ENCODE data around the gene ADAMTS9. TPM values are rescaled to one million over a fixed set of nuclear protein-coding genes. Genes with fewer than 3 reads are reported as not detected.

The ADAMTS9 gene
- total RNA-seq, 1 donor = 0.54 TPM

GRCh38 chr3:64554096-64554920 lies 133.5 kb downstream of the ADAMTS9 start:
- no peak overlapping the region for H3K4me3 ChIP-seq (ENCODE audit: low read depth, low read length)
- TF ChIP-seq, protein P1, sequence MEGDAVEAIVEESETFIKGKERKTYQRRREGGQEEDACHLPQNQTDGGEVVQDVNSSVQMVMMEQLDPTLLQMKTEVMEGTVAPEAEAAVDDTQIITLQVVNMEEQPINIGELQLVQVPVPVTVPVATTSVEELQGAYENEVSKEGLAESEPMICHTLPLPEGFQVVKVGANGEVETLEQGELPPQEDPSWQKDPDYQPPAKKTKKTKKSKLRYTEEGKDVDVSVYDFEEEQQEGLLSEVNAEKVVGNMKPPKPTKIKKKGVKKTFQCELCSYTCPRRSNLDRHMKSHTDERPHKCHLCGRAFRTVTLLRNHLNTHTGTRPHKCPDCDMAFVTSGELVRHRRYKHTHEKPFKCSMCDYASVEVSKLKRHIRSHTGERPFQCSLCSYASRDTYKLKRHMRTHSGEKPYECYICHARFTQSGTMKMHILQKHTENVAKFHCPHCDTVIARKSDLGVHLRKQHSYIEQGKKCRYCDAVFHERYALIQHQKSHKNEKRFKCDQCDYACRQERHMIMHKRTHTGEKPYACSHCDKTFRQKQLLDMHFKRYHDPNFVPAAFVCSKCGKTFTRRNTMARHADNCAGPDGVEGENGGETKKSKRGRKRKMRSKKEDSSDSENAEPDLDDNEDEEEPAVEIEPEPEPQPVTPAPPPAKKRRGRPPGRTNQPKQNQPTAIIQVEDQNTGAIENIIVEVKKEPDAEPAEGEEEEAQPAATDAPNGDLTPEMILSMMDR (IDR thresholded peaks at IDR 0.05; ENCODE audit: insufficient read depth, low read length) = no peak
- DNase-seq (ENCODE audit: low read depth) = no peak

GRCh38 chr3:64552966-64553365 lies 134.8 kb downstream of the ADAMTS9 start:
- DNase-seq (ENCODE audit: low read depth) = no peak
- no peak overlapping the region for H3K4me3 ChIP-seq (ENCODE audit: low read depth, low read length)
- TF ChIP-seq, protein P1 (IDR thresholded peaks at IDR 0.05; ENCODE audit: insufficient read depth, low read length) = no peak

GRCh38 chr3:64552160-64552559 lies 135.6 kb downstream of the ADAMTS9 start:
- DNase-seq (ENCODE audit: low read depth) = no peak
- no peak overlapping the region for H3K4me3 ChIP-seq (ENCODE audit: low read depth, low read length)
- TF ChIP-seq, protein P1 (IDR thresholded peaks at IDR 0.05; ENCODE audit: insufficient read depth, low read length) = no peak

- no peak overlapping the region for H3K4me3 ChIP-seq (ENCODE audit: low read depth, low read length)
- no peak for DNase-seq (ENCODE audit: low read depth)
- TF ChIP-seq, protein P1 (IDR thresholded peaks at IDR 0.05; ENCODE audit: insufficient read depth, low read length) = no peak
Observed at GRCh38 chr3:64551697-64552096, 136.1 kb downstream of the ADAMTS9 start.

- H3K4me3 ChIP-seq (ENCODE audit: low read depth, low read length) = no peak overlapping the region
- TF ChIP-seq, protein P1 (IDR thresholded peaks at IDR 0.05; ENCODE audit: insufficient read depth, low read length) = no peak
- no peak for DNase-seq (ENCODE audit: low read depth)
Observed at GRCh38 chr3:64550745-64551144, 137.1 kb downstream of the ADAMTS9 start.

GRCh38 chr3:64549869-64550268 lies 137.9 kb downstream of the ADAMTS9 start:
- no peak overlapping the region for H3K4me3 ChIP-seq (ENCODE audit: low read depth, low read length)

More at GRCh38 chr3:64549869-64550268, 137.9 kb downstream of the ADAMTS9 start:
- DNase-seq (ENCODE audit: low read depth) = no peak
- TF ChIP-seq, protein P1 (IDR thresholded peaks at IDR 0.05; ENCODE audit: insufficient read depth, low read length) = no peak
